Ammon's horn (tissue), 1 donor: ENCODE measurements around the gene NXNL1.
A peak's percentile ranks its signal among the peaks of the same experiment; 100 is the strongest.
"Not testable (repeated sequence)": the region's sequence is repeated elsewhere in the genome, so short reads cannot be mapped to it uniquely, and the experiment has no call there.

Experiments
- DNase-seq: peaks from one replicate; pipeline ENCODE4 v3.0.0-alpha.2; 2016; ENCODE audit warnings: low spot score

NXNL1 gene

GRCh38 chr19:17486545-17487240 is 26.0 kb upstream of the NXNL1 start:
- DNase-seq, result no peak

- DNase-seq, result no peak
Observed at GRCh38 chr19:17484520-17485185, 23.9 kb upstream of the NXNL1 start.

GRCh38 chr19:17483605-17484002 is 22.9 kb upstream of the NXNL1 start:
- no peak for DNase-seq

GRCh38 chr19:17482877-17483604 is 22.3 kb upstream of the NXNL1 start:
- DNase-seq, result no peak

- DNase-seq, result no peak
Observed at GRCh38 chr19:17481986-17482385, 21.3 kb upstream of the NXNL1 start.

GRCh38 chr19:17479325-17479791 is 18.6 kb upstream of the NXNL1 start:
- DNase-seq, result peak; percentile 81

GRCh38 chr19:17475541-17476115 is 14.9 kb upstream of the NXNL1 start:
- peak; percentile 97 for DNase-seq

GRCh38 chr19:17475011-17475540 is 14.3 kb upstream of the NXNL1 start:
- not testable (repeated sequence) for DNase-seq

- no peak for DNase-seq
Observed at GRCh38 chr19:17473041-17473440, 12.3 kb upstream of the NXNL1 start.

GRCh38 chr19:17471410-17472125 is 10.8 kb upstream of the NXNL1 start:
- no peak for DNase-seq

- DNase-seq, result peak; percentile 99
Observed at GRCh38 chr19:17470068-17470841, 9.5 kb upstream of the NXNL1 start, which contains the start of gene SLC27A1. SLC27A1 (plus strand) TSS chr19:17470524; CDS start chr19:17470541, 17 bp downstream.

GRCh38 chr19:17469481-17470067 is 8.8 kb upstream of the NXNL1 start:
- DNase-seq, result peak; percentile 86

- no peak for DNase-seq
Observed at GRCh38 chr19:17469092-17469480, 8.4 kb upstream of the NXNL1 start.

GRCh38 chr19:17468302-17469091 is 7.8 kb upstream of the NXNL1 start:
- DNase-seq, result peak; percentile 72

- DNase-seq, result no peak
Observed at GRCh38 chr19:17467471-17468301, 7.0 kb upstream of the NXNL1 start.

- DNase-seq, result no peak
Observed at GRCh38 chr19:17466487-17466850, 5.7 kb upstream of the NXNL1 start.

- no peak for DNase-seq
Observed at GRCh38 chr19:17458970-17459369, 1.8 kb downstream of the NXNL1 start.

GRCh38 chr19:17457616-17458015 is 3.1 kb downstream of the NXNL1 start:
- no peak for DNase-seq

GRCh38 chr19:17456127-17456526 is 4.6 kb downstream of the NXNL1 start:
- DNase-seq, result no peak
